COLO668 (cell line): ENCODE results near the gene PRDM10.
"Not testable (repeated sequence)": the region's sequence is repeated elsewhere in the genome, so short reads cannot be mapped to it uniquely, and the experiment has no call there.

Source experiments
- DNase-seq: peaks from one replicate; lab custom pipeline; 2025; ENCODE audit not compliant: unreplicated experiment; lab: John Stamatoyannopoulos, UW

The PRDM10 gene, protein sequence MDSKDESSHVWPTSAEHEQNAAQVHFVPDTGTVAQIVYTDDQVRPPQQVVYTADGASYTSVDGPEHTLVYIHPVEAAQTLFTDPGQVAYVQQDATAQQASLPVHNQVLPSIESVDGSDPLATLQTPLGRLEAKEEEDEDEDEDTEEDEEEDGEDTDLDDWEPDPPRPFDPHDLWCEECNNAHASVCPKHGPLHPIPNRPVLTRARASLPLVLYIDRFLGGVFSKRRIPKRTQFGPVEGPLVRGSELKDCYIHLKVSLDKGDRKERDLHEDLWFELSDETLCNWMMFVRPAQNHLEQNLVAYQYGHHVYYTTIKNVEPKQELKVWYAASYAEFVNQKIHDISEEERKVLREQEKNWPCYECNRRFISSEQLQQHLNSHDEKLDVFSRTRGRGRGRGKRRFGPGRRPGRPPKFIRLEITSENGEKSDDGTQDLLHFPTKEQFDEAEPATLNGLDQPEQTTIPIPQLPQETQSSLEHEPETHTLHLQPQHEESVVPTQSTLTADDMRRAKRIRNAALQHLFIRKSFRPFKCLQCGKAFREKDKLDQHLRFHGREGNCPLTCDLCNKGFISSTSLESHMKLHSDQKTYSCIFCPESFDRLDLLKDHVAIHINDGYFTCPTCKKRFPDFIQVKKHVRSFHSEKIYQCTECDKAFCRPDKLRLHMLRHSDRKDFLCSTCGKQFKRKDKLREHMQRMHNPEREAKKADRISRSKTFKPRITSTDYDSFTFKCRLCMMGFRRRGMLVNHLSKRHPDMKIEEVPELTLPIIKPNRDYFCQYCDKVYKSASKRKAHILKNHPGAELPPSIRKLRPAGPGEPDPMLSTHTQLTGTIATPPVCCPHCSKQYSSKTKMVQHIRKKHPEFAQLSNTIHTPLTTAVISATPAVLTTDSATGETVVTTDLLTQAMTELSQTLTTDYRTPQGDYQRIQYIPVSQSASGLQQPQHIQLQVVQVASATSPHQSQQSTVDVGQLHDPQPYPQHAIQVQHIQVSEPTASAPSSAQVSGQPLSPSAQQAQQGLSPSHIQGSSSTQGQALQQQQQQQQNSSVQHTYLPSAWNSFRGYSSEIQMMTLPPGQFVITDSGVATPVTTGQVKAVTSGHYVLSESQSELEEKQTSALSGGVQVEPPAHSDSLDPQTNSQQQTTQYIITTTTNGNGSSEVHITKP

GRCh38 chr11:130002352-130002845 is at the start of gene PRDM10:
Gene PRDM10 (minus strand): TSS chr11:130002835. CDS start chr11:129960964, 41,871 bp downstream.
- DNase-seq, result peak; percentile 93

GRCh38 chr11:130051082-130051481 is 48.4 kb upstream of the PRDM10 start:
- no peak for DNase-seq

DNA sequence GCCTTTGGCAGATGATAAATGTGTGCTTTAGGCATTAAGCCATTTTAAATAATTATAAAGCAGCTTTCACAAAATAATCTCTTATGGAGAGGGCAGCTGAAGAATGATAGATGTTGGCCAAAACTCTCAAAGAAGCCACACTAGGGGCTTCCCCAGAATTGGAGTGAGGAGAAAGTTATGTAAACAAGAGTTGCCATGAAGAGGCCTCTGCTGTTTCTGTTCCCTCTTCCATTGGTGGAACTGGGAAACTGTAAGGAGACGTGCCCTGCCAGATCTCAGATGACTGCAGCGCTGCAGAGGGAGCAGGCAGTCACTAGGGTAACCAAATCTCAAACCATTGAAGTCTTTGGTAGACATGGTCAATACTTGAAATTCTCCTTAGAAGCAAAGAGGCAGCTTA is 47.6 kb upstream of the PRDM10 start:
- no peak for DNase-seq

DNA sequence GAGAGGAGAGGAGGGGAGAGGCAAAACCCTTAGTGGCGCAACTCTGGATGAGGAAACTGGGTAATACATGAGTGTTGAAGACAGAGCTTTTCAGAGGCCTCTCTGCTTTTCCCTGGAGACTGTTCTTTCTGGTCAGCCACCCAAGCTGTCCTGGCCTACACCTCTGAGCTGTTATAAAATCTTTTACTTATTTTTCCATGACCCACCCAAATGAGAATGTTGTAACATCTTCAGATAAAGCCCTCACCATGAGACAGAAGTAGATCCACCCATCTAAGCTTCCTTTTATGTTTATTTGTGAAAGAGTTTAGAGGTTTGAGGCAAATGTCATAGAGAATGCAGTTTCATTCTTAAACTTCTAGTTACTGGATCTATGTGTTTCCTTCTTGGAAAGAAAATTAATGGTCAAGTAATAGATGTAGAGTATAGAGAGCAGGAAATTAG is 46.7 kb upstream of the PRDM10 start:
- DNase-seq, result no peak

GRCh38 chr11:130047141-130047540 is 44.5 kb upstream of the PRDM10 start:
- DNase-seq, result no peak

- DNase-seq, result no peak
Observed at GRCh38 chr11:130043575-130043974, 40.9 kb upstream of the PRDM10 start.

DNA sequence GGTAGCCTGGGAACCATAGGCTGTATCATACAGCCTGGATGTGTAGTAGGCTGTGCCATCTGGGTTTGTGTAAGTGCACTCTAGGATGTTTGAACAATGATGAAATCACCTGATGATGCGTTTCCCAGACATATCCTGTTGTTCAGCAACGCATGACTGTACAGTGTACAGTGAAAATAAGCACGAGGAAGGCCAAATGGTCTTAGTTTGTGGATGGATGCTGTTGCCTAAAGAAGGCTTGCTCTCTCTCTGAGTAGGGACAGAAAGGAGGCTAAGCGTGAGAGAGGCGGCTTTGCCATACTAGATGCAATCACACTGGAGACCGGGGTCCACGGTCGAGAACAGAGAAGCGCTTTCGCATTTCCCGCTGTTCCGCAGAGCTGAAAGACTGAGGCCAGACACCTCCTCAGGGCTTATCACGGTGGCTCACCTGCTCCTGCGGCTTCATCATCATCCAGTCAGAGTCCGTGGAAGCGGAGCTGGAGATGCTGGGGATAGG is 39.5 kb upstream of the PRDM10 start:
- DNase-seq, result peak; percentile 55

DNA sequence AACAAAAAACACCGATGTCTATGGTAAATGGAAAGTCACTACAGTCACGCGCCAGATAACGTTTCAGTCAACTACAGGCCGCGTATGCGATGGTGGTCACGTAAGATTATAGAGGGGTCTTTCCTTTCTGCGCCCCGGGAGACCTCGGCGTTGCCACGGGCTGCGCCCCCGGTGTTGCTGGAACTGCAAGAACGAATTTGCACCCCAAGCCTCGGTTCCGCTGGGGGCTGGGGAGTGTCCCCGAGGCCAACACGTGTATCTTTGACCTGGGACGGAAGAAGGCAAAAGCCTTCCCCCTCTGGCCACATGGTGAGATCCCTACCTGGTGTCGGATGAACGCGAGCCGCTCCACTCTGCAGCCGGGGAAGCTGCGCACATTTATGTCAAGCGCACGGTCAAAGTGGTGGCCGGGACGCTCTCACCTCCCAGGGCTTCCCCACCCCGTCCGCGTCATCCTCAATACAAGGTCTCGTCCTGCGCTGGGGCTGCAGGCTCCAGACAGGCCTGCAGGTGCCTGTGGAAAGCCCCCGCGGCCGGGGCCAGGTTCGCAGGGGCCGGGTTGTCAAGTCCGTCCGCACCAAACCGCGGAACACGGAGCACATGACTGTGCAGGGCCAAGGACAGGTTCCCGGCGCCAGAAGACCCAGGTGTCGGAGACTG is 37.8 kb upstream of the PRDM10 start:
- DNase-seq, result no peak

DNA sequence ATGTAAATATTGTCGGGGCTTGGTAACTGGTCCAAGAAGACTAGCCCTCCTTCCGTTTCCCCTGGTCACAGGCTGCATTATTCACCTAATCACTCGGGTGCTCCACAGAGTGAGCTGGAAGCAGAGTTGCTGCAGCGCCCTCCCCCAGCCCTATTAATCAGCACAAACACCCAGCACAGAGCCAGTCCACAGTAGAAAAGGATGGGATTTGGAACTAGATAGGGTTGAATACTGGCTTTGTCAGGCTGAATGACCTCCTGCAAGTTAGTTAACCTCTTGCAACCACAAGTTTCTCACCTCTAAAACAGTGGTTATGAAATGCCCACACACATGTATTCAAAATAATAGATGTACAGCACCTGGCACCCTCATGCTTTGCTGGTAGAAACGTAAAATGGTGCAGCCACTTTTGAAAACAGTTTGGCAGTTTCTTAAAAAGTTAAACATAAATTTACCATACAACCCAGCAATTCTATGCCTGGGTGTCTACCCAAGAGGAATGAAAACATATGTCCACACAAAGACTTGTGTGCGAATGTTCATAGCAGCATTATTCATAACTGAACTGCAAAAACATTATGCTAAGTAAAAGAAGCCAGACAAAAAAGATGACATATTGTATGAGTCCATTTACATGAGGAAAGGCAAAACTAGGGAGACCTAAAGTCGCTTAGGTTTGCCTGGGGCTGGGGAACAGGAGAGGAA is 35.4 kb upstream of the PRDM10 start:
- no peak for DNase-seq

GRCh38 chr11:130037058-130037457 is 34.4 kb upstream of the PRDM10 start:
- DNase-seq, result no peak

DNA sequence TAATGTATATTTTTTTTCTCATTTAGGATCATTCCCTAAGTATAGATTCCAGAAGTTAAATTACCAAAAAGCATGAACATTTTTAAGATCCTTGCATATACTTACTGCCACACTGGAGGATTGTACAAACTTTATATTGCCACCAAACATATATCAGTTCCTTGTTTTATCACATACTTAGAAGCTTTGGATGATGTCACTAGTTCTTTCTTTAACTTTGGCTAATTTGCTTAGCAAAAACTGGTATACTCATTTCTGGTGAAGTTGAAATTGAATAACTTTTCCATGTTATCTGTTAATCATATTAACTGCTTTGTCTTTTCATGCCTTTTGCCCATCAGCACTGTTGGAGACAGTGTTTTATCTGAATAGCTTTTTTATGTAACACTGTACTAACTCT is 31.6 kb upstream of the PRDM10 start:
- no peak for DNase-seq

DNA sequence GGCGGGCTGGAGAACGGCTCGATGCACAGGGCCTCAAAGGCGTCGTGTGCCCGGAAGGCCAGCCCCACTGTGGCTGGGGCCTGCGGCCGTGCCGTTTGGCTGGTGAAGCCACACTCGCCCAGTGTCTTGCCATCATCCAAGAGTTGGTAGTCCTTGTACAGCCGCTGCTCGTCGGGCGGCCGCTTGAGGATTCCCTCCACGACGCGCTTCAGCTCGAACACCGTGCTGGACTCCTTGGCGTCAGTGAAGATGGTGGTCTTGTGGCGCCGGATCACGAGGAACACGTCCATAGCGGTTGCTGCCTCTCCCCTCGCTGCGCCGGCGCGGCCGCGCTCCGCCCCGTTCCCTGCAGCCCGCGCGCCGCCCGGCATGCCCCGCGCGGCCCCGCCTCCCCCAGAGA is 30.3 kb upstream of the PRDM10 start:
- DNase-seq, result no peak

- DNase-seq, result no peak
Observed at GRCh38 chr11:130031945-130032344, 29.3 kb upstream of the PRDM10 start.

DNA sequence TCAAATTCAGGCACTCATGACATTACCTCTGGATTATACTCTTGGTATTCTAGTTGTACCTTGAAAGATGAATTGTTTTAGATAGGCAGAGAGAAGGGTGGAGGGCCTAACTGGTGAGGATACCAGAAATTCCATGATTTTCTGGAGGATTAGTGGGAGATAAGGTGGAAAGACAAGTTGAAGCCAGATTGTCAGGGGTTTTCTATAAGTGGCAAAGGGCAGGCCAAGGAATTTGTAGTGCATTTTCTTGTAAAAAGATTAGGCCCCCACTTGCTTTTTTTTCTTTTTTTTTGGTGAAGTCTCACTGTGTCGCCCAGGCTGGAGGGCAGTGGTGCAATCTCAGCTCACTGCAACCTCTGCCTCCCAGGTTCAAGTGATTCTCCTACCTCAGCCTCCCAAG is 28.4 kb upstream of the PRDM10 start:
- no peak for DNase-seq

- DNase-seq, result no peak
Observed at GRCh38 chr11:130029137-130029536, 26.5 kb upstream of the PRDM10 start.

- no peak for DNase-seq
Observed at GRCh38 chr11:130025371-130025770, 22.7 kb upstream of the PRDM10 start.

- DNase-seq, result no peak
Observed at GRCh38 chr11:130024361-130024760, 21.7 kb upstream of the PRDM10 start.

DNA sequence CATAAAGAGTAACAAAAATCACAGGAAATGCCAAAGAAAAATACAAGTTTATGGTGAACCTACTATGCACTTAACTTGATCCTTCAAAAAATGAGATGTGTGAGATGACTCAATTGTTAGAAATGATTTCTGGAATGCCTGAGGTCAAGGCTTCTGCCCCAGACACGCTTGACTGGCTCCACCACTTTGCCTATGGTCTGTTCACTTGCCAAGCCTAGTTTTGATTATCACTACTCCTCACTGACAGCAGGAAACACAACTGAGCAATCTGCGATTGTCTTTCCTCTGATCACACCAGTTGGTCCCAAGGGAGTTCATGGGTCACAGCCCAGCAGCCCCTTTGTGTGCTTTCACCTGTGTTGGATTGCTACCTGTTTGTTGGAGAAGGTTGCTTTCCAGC is 20.6 kb upstream of the PRDM10 start:
- no peak for DNase-seq

GRCh38 chr11:130022799-130023198 is 20.2 kb upstream of the PRDM10 start:
- DNase-seq, result no peak

DNA sequence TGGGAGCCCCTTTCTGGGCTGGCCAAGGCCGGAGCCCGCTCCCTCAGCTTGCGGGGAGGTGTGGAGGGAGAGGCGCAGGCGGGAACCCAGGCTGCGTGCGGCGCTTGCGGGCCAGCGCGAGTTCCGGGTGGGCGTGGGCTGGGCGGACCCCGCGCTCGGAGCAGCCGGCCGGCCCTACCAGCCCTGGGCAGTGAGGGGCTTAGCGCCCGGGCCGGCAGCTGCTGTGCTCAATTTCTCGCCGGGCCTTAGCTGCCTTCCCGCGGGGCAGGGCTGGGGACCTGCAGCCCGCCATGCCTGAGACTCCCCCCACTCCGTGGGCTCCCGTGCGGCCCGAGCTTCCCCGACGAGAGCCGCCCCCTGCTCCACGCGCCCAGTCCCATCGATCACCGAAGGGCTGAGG is 19.0 kb upstream of the PRDM10 start:
- not testable (repeated sequence) for DNase-seq
